ENCODE results near the gene GHR.

DNA sequence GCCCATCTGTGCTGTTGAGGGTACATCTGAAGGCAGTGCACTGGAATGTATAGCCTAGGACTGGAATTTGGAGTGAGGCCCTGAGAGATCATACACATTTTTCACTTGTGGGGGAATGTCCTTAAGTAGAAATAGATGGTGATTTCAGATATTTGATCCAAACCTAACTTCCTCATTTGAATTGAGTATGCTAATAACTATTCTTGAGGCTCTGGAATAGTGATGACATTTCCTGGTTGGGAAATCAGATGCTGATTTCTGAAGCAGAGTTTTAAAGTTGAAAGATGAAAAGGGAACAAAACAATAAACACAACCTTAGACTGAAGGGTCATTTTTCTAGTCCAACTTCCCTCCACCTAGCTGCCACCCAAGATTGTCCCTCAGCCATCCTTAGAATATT is 170.4 kb downstream of the GHR start:
- TF ChIP-seq, protein P1, sequence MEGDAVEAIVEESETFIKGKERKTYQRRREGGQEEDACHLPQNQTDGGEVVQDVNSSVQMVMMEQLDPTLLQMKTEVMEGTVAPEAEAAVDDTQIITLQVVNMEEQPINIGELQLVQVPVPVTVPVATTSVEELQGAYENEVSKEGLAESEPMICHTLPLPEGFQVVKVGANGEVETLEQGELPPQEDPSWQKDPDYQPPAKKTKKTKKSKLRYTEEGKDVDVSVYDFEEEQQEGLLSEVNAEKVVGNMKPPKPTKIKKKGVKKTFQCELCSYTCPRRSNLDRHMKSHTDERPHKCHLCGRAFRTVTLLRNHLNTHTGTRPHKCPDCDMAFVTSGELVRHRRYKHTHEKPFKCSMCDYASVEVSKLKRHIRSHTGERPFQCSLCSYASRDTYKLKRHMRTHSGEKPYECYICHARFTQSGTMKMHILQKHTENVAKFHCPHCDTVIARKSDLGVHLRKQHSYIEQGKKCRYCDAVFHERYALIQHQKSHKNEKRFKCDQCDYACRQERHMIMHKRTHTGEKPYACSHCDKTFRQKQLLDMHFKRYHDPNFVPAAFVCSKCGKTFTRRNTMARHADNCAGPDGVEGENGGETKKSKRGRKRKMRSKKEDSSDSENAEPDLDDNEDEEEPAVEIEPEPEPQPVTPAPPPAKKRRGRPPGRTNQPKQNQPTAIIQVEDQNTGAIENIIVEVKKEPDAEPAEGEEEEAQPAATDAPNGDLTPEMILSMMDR (IDR thresholded peaks at IDR 0.05), result no peak
- no peak for TF ChIP-seq POLR2A (IDR thresholded peaks at IDR 0.05)
